ENCODE data around the gene ZNF629.

ZNF629 gene

GRCh38 chr16:30780021-30780420 is 7.0 kb downstream of the ZNF629 start:
- no peak for TF ChIP-seq EZH2phosphoT487 (IDR thresholded peaks at IDR 0.05; ENCODE audit: low read depth)
- no peak for TF ChIP-seq CTCF (IDR thresholded peaks at IDR 0.05; ENCODE audit: low read depth, low read length)
- Histone ChIP-seq H3K4me1 (ENCODE audit: low read length) (no peaks in the 10 kb centered on the region), H3K9me3 (ENCODE audit: insufficient read depth, low read length) (no peaks in the 10 kb centered on the region), H4K20me1 (ENCODE audit: insufficient read depth, low read length) (no peaks in the 10 kb centered on the region), H3K4me2 (ENCODE audit: low read length) (no peak overlapping the region), H3K27ac (ENCODE audit: low read length) (no peak overlapping the region), H3K4me3 (ENCODE audit: low read length) (no peak overlapping the region), H3K36me3 (replicated peaks; ENCODE audit: low read depth, low read length) (peaks cover 3% of the 10 kb centered on the region), H3K9ac (ENCODE audit: low read length) (no peak overlapping the region), H3K79me2 (ENCODE audit: low read length) (no peaks in the 10 kb centered on the region), H2AFZ (ENCODE audit: low read depth, low read length) (no peak overlapping the region), H3K27me3 (ENCODE audit: low read depth, low read length) (no peaks in the 10 kb centered on the region)

GRCh38 chr16:30779596-30779995 is 7.4 kb downstream of the ZNF629 start:
- H3K4me1 ChIP-seq (ENCODE audit: low read length) = no peaks in the 10 kb centered on the region
- no peak overlapping the region for H3K9ac ChIP-seq (ENCODE audit: low read length)
- TF ChIP-seq EZH2phosphoT487 (IDR thresholded peaks at IDR 0.05; ENCODE audit: low read depth) (no peak), CTCF (IDR thresholded peaks at IDR 0.05; ENCODE audit: low read depth, low read length) (no peak)
- H3K79me2 ChIP-seq (ENCODE audit: low read length) = no peaks in the 10 kb centered on the region
- no peaks in the 10 kb centered on the region for H3K27me3 ChIP-seq (ENCODE audit: low read depth, low read length)
- H3K4me2 ChIP-seq (ENCODE audit: low read length) = no peak overlapping the region
- H3K9me3 ChIP-seq (ENCODE audit: insufficient read depth, low read length) = no peaks in the 10 kb centered on the region
- H2AFZ ChIP-seq (ENCODE audit: low read depth, low read length) = no peak overlapping the region
- H3K4me3 ChIP-seq (ENCODE audit: low read length) = no peak overlapping the region
- H3K36me3 ChIP-seq (replicated peaks; ENCODE audit: low read depth, low read length) = peaks cover 7% of the 10 kb centered on the region
- no peak overlapping the region for H3K27ac ChIP-seq (ENCODE audit: low read length)
- no peaks in the 10 kb centered on the region for H4K20me1 ChIP-seq (ENCODE audit: insufficient read depth, low read length)

- H3K4me2 ChIP-seq (ENCODE audit: low read length) = no peak overlapping the region
- TF ChIP-seq EZH2phosphoT487 (IDR thresholded peaks at IDR 0.05; ENCODE audit: low read depth) (no peak), CTCF (IDR thresholded peaks at IDR 0.05; ENCODE audit: low read depth, low read length) (no peak)
- no peaks in the 10 kb centered on the region for H4K20me1 ChIP-seq (ENCODE audit: insufficient read depth, low read length)
- no peaks in the 10 kb centered on the region for H3K4me1 ChIP-seq (ENCODE audit: low read length)
- H3K27ac ChIP-seq (ENCODE audit: low read length) = no peak overlapping the region
- no peak overlapping the region for H2AFZ ChIP-seq (ENCODE audit: low read depth, low read length)
- H3K27me3 ChIP-seq (ENCODE audit: low read depth, low read length) = no peaks in the 10 kb centered on the region
- no peak overlapping the region for H3K9ac ChIP-seq (ENCODE audit: low read length)
- H3K4me3 ChIP-seq (ENCODE audit: low read length) = no peak overlapping the region
- no peaks in the 10 kb centered on the region for H3K9me3 ChIP-seq (ENCODE audit: insufficient read depth, low read length)
- peaks cover 7% of the 10 kb centered on the region for H3K36me3 ChIP-seq (replicated peaks; ENCODE audit: low read depth, low read length)
- H3K79me2 ChIP-seq (ENCODE audit: low read length) = no peaks in the 10 kb centered on the region
Observed at GRCh38 chr16:30778549-30779244, 8.3 kb downstream of the ZNF629 start.

- H3K4me3 ChIP-seq (ENCODE audit: low read length) = no peak overlapping the region
- H3K4me2 ChIP-seq (ENCODE audit: low read length) = no peak overlapping the region
- TF ChIP-seq CTCF (IDR thresholded peaks at IDR 0.05; ENCODE audit: low read depth, low read length) = no peak
- no peak for TF ChIP-seq EZH2phosphoT487 (IDR thresholded peaks at IDR 0.05; ENCODE audit: low read depth)
- no peaks in the 10 kb centered on the region for H3K79me2 ChIP-seq (ENCODE audit: low read length)
- no peaks in the 10 kb centered on the region for H3K4me1 ChIP-seq (ENCODE audit: low read length)
- no peak overlapping the region for H3K9ac ChIP-seq (ENCODE audit: low read length)
- H3K27ac ChIP-seq (ENCODE audit: low read length) = no peak overlapping the region
- peaks cover 15% of the 10 kb centered on the region for H3K36me3 ChIP-seq (replicated peaks; ENCODE audit: low read depth, low read length)
- no peak overlapping the region for H2AFZ ChIP-seq (ENCODE audit: low read depth, low read length)
- no peaks in the 10 kb centered on the region for H3K9me3 ChIP-seq (ENCODE audit: insufficient read depth, low read length)
- H4K20me1 ChIP-seq (ENCODE audit: insufficient read depth, low read length) = no peaks in the 10 kb centered on the region
- no peaks in the 10 kb centered on the region for H3K27me3 ChIP-seq (ENCODE audit: low read depth, low read length)
Observed at GRCh38 chr16:30777591-30778297, 9.3 kb downstream of the ZNF629 start.
